GM12878 (cell line): ENCODE data around the gene NBPF1. TPM values are rescaled to one million over a fixed set of nuclear protein-coding genes. Genes with fewer than 3 reads are reported as not detected.
"Not testable (repeated sequence)": the region's sequence is repeated elsewhere in the genome, so short reads cannot be mapped to it uniquely, and the experiment has no call there.

ENCODE experiments used
- ATAC-seq: fragments of 200-7000 bp; cut with Tn5 transposase; 3 replicates; pipeline ENCODE4 v1.9.1; 2020; ENCODE audit warnings: mild to moderate bottlenecking, moderate library complexity
- BruUV-seq: library from RNA; stranded (reverse); fragments of 400-500 nt; replicated peaks from 2 replicates; lab custom pipeline; 2021; lab: Mats Ljungman, UMichigan
- CTCF ChIA-PET: fragments of 300-600 bp; sonication (Branson Sonifier 250); formaldehyde crosslinking; extraction: SDS; loops from one replicate; lab custom pipeline; 2021; ENCODE audit warnings: inconsistent platforms; lab: Yijun Ruan, JAX
- POLR2A ChIA-PET: fragments of 350-600 bp; formaldehyde crosslinking; extraction: SDS; loops from one replicate; lab custom pipeline; 2021; ENCODE audit warnings: inconsistent platforms; lab: Charles Lee
- RAD21 ChIA-PET: fragments of 300-600 bp; sonication (Branson Sonifier 250); formaldehyde crosslinking; loops from one replicate; lab custom pipeline; 2023; ENCODE audit warnings: antibody characterized with exemption; ENCODE audit not compliant: unreplicated experiment; lab: Charles Lee
- SMC1A ChIA-PET: fragments of 300-600 bp; sonication (Branson Sonifier 250); formaldehyde crosslinking; loops from one replicate; lab custom pipeline; 2023; ENCODE audit not compliant: unreplicated experiment, uncharacterized antibody; lab: Charles Lee
- DNase-seq: peaks from one replicate; pipeline ENCODE4 v3.0.0-alpha.2; 2011; ENCODE audit warnings: low read depth, low spot score
- FAIRE-seq: peaks from 3 replicates; lab custom pipeline; 2011; peaks lifted over from hg19 to GRCh38; lab: Jason Lieb, UNC
- H2AFZ ChIP-seq: 2 replicates; pipeline ENCODE4 v1.6.0; 2011; ENCODE audit warnings: low read depth, low read length, control low read depth; ENCODE audit not compliant: control insufficient read depth
- H3K27ac ChIP-seq: 2 replicates; pipeline ENCODE4 v1.5.1; 2011; ENCODE audit warnings: control low read depth; ENCODE audit not compliant: control insufficient read depth, insufficient read depth
- H3K27me3 ChIP-seq, 2 experiments: replicated peaks in 1 of 2; 2 replicates each; pipeline versions ENCODE4 v1.6.0 to v1.6.1; 2011; ENCODE audit warnings: low read length in 1 of 2; ENCODE audit not compliant: control insufficient read depth in 2 of 2, insufficient read depth in 2 of 2
- H3K36me3 ChIP-seq, 2 experiments: 2 replicates each; pipeline ENCODE4 v1.5.1; 2011; ENCODE audit warnings: low read length in 1 of 2; ENCODE audit not compliant: control insufficient read depth in 2 of 2, insufficient read depth in 2 of 2
- H3K4me1 ChIP-seq: 2 replicates; pipeline ENCODE4 v1.6.1; 2011; ENCODE audit warnings: mild to moderate bottlenecking, low read length, moderate library complexity, mixed read lengths; ENCODE audit not compliant: control insufficient read depth, insufficient read depth
- H3K4me2 ChIP-seq: 2 replicates; pipeline ENCODE4 v1.6.0; 2011; ENCODE audit warnings: control low read depth; ENCODE audit not compliant: control insufficient read depth, insufficient read depth
- H3K4me3 ChIP-seq: fragments of 200-600 bp; sonication (generic); 2 replicates; pipeline ENCODE4 v1.5.1; 2016
- H3K79me2 ChIP-seq: 2 replicates; pipeline ENCODE4 v1.6.0; 2011; ENCODE audit warnings: low read length; ENCODE audit not compliant: control insufficient read depth, insufficient read depth
- H3K9ac ChIP-seq: 2 replicates; pipeline ENCODE4 v1.8.0; 2011; ENCODE audit warnings: low read length, control low read depth, mixed read lengths; ENCODE audit not compliant: control insufficient read depth, insufficient read depth
- H3K9me3 ChIP-seq: replicated peaks from 3 replicates; pipeline ENCODE4 v1.5.1; 2011; ENCODE audit warnings: mild to moderate bottlenecking, low read length; ENCODE audit not compliant: control insufficient read depth, insufficient read depth
- H4K20me1 ChIP-seq: 2 replicates; pipeline ENCODE4 v1.6.0; 2011; ENCODE audit not compliant: control insufficient read depth, insufficient read depth
- ATF7 ChIP-seq: fragments of 450-650 bp; IDR thresholded peaks from 2 replicates; pipeline ENCODE4 v1.6.1; 2016; ENCODE audit warnings: low read depth, mild to moderate bottlenecking
- CBX5 ChIP-seq: sonication (generic); IDR thresholded peaks from 2 replicates; pipeline ENCODE4 v1.6.1; 2016; ENCODE audit warnings: low read depth, moderate library complexity, mild to moderate bottlenecking, inconsistent platforms
- GATAD2B ChIP-seq: fragments of 450-650 bp; conservative IDR thresholded peaks from 2 replicates; pipeline ENCODE4 v1.6.1; 2017; ENCODE audit warnings: low read depth, mild to moderate bottlenecking, moderate library complexity
- MYC ChIP-seq: IDR thresholded peaks from 2 replicates; pipeline ENCODE4 v1.6.1; 2011; ENCODE audit warnings: mild to moderate bottlenecking, low read length, moderate library complexity, inconsistent platforms; ENCODE audit not compliant: insufficient read depth, insufficient replicate concordance, insufficient read length, severe bottlenecking
- PAX8 ChIP-seq: fragments of 450-650 bp; IDR thresholded peaks from 2 replicates; pipeline ENCODE4 v1.6.1; 2017; ENCODE audit warnings: mild to moderate bottlenecking, moderate library complexity
- SUPT20H ChIP-seq: IDR thresholded peaks from 2 replicates; pipeline ENCODE4 v1.6.1; 2011; ENCODE audit warnings: low read depth, mild to moderate bottlenecking, low read length, moderate library complexity, borderline replicate concordance; ENCODE audit not compliant: control insufficient read depth
- TBL1XR1 ChIP-seq: IDR thresholded peaks from 2 replicates; pipeline ENCODE4 v1.6.1; 2012; ENCODE audit warnings: low read depth, low read length, improper control_type of control experiment
- YBX1 ChIP-seq: fragments of 450-650 bp; IDR thresholded peaks from 2 replicates; pipeline ENCODE4 v1.6.1; 2016; ENCODE audit warnings: antibody characterized with exemption
- ZNF207 ChIP-seq: fragments of 450-650 bp; IDR thresholded peaks from 2 replicates; pipeline ENCODE4 v1.6.1; 2014; ENCODE audit warnings: antibody characterized with exemption, mild to moderate bottlenecking, borderline replicate concordance
- ZNF217 ChIP-seq: fragments of 450-650 bp; IDR thresholded peaks from 2 replicates; pipeline ENCODE4 v1.6.1; 2017; ENCODE audit warnings: antibody characterized with exemption, mild to moderate bottlenecking
- WGBS: methylation state at CpG from one replicate; pipeline ENCODE4 v1.1.6; 2016; ENCODE audit warnings: low lambda C conversion rate; ENCODE audit not compliant: insufficient replicate concordance, insufficient coverage; ENCODE audit errors: missing lambda C conversion rate; 5-methylcytosine and 5-hydroxymethylcytosine counted together
- in situ Hi-C: fragments of 300-500 bp; cut with MboI; formaldehyde crosslinking; loops from 9 replicates; pipeline ENCODE4 v1.14.3; 2018; ENCODE audit warnings: mixed read lengths
- intact Hi-C: fragments of 100-400 bp; cut with micrococcal nuclease; formaldehyde crosslinking; loops from one replicate; pipeline ENCODE4 v1.14.2; 2022; ENCODE audit not compliant: unreplicated experiment
- polyA plus RNA-seq, 11 experiments: library from polyadenylated mRNA; depleted of rRNA in 4 of 11; unstranded in 6 of 11; stranded (reverse) in 5 of 11; fragments of >200 nt; fragmentation: Nextera tagmentation in 4 of 11; fragmentation: Illumina TruSeq in 1 of 11; extraction: Ambion mirVana in 4 of 11; extraction: Trizol in 1 of 11; gene quantifications; 1 replicate in 1 of 11; 2 replicates in 10 of 11; pipeline versions ENCODE4 v1.2.1 to v1.2.3, GENCODE V29; 2011 to 2016; ENCODE audit warnings: inconsistent platforms in 2 of 11, missing spikeins in 2 of 11, low read depth in 1 of 11
- total RNA-seq, 4 experiments: library from RNA; depleted of rRNA in 3 of 4; stranded (reverse); fragments of >200 nt in 3 of 4; fragmentation: Illumina TruSeq in 1 of 4; extraction: Trizol in 1 of 4; gene quantifications; 2 replicates each; pipeline versions ENCODE4 v1.2.1 to v1.2.3, GENCODE V29; 2013 to 2021
- TF ChIP-seq, protein P1 (sequence below): fragments of 450-650 bp; formaldehyde crosslinking; IDR thresholded peaks from 2 replicates; pipeline ENCODE4 v1.4.0; 2022; ENCODE audit warnings: mild to moderate bottlenecking, moderate library complexity
- TF ChIP-seq, protein P2 (sequence below): fragments of 450-650 bp; IDR thresholded peaks from 2 replicates; pipeline ENCODE4 v1.6.1; 2017; ENCODE audit warnings: mild to moderate bottlenecking

Gene NBPF1
- total and polyA plus RNA-seq, 10 of the 15 experiments (the other 5 are each of a cell fraction or from before 2014, with no cell fraction given) = 0.20 to 3.4 (median 0.71) TPM

DNA sequence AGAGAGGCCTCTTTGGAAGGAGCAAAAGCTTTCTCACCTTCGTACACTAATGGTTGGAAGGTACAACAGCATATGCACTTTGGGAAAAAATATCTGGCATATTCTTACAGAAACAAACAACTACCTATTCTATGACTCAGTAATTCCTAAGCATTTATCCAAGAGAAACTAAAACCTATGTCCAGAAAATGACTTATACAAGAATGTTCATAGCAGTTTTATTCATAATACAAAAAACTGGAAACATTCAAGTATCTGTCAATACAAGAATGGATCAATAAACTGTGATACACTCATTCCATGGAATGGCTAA is 8.2 kb downstream of the NBPF1 start:
- TF ChIP-seq, protein P1, sequence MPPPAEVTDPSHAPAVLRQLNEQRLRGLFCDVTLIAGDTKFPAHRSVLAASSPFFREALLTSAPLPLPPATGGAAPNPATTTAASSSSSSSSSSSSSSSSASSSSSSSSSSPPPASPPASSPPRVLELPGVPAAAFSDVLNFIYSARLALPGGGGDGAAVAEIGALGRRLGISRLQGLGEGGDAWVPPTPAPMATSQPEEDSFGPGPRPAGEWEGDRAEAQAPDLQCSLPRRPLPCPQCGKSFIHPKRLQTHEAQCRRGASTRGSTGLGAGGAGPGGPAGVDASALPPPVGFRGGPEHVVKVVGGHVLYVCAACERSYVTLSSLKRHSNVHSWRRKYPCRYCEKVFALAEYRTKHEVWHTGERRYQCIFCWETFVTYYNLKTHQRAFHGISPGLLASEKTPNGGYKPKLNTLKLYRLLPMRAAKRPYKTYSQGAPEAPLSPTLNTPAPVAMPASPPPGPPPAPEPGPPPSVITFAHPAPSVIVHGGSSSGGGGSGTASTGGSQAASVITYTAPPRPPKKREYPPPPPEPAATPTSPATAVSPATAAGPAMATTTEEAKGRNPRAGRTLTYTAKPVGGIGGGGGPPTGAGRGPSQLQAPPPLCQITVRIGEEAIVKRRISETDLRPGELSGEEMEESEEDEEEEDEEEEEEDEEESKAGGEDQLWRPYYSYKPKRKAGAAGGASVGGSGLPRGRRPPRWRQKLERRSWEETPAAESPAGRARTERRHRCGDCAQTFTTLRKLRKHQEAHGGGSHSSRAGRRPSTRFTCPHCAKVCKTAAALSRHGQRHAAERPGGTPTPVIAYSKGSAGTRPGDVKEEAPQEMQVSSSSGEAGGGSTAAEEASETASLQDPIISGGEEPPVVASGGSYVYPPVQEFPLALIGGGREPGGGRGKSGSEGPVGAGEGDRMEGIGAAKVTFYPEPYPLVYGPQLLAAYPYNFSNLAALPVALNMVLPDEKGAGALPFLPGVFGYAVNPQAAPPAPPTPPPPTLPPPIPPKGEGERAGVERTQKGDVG = no peak
- TF ChIP-seq, protein P2, sequence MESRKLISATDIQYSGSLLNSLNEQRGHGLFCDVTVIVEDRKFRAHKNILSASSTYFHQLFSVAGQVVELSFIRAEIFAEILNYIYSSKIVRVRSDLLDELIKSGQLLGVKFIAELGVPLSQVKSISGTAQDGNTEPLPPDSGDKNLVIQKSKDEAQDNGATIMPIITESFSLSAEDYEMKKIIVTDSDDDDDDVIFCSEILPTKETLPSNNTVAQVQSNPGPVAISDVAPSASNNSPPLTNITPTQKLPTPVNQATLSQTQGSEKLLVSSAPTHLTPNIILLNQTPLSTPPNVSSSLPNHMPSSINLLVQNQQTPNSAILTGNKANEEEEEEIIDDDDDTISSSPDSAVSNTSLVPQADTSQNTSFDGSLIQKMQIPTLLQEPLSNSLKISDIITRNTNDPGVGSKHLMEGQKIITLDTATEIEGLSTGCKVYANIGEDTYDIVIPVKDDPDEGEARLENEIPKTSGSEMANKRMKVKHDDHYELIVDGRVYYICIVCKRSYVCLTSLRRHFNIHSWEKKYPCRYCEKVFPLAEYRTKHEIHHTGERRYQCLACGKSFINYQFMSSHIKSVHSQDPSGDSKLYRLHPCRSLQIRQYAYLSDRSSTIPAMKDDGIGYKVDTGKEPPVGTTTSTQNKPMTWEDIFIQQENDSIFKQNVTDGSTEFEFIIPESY = no peak
- TF ChIP-seq SUPT20H (no peak), ZNF217 (no peak), PAX8 (no peak), TBL1XR1 (no peak), MYC (no peak), ZNF207 (no peak), YBX1 (no peak), CBX5 (no peak), GATAD2B (no peak), ATF7 (no peak)
- BruUV-seq = no TSS peak
- ATAC-seq = no peak
- SMC1A ChIA-PET = no interaction called here
- intact Hi-C loops = no loop called here
- H4K20me1 ChIP-seq = no peaks in the 10 kb centered on the region
- in situ Hi-C loops = no loop called here
- H3K9ac ChIP-seq = no peak overlapping the region
- CTCF ChIA-PET = no interaction called here
- no peaks in the 10 kb centered on the region for H3K27me3 ChIP-seq
- H3K79me2 ChIP-seq = no peaks in the 10 kb centered on the region
- POLR2A ChIA-PET = no interaction called here
- no peaks in the 10 kb centered on the region for H3K36me3 ChIP-seq
- no peak overlapping the region for H3K4me3 ChIP-seq
- H3K9me3 ChIP-seq = no peaks in the 10 kb centered on the region
- DNase-seq = no peak
- no peak overlapping the region for H2AFZ ChIP-seq
- no peaks in the 10 kb centered on the region for H3K4me1 ChIP-seq
- RAD21 ChIA-PET = no interaction called here
- WGBS = 0% methylated on average over 1 of the region's 1 CpG
- H3K4me2 ChIP-seq = no peak overlapping the region
- FAIRE-seq = no peak
- no peak overlapping the region for H3K27ac ChIP-seq

DNA sequence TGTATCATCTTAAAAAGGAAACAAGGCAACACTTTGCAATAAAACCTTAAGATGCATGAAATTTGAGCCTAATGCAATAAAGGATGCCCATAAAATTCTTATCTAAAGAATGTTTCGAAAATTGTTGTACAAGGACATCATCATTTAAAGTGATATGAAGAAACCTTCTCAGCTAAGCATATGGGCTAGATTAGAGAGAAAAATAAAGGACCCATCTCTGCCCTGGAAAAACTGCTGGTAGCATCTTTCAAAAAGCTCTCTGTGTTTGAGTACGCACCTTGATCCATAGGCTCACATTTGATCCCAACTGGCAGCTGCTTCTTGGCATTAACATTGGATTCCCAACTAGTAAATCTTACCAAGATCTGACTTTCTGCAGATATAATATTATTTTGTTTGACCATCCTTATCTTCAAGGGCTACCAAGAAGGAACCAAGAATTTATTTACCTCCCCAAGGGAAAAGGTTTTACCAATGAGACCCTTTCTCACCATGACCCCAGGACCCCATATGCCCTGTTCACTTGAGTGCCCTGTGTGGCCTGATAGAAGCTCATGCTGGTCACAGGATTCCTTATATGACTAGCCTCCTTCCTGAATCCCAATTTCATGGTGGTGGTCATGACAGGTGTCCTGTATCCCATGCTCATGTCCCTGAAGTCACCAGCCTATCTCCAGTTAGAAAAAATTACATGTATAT is 8.7 kb downstream of the NBPF1 start:
- ATAC-seq, SMC1A ChIA-PET, in situ Hi-C loops: not testable (repeated sequence)

More for the DNA sequence above, 8.7 kb downstream of the NBPF1 start:
- H3K4me3 ChIP-seq, H3K27me3 ChIP-seq, H3K9ac ChIP-seq, BruUV-seq, H4K20me1 ChIP-seq, H3K9me3 ChIP-seq, H3K4me2 ChIP-seq, H3K27ac ChIP-seq, POLR2A ChIA-PET, intact Hi-C loops, DNase-seq, H3K4me1 ChIP-seq, H3K36me3 ChIP-seq, RAD21 ChIA-PET, H3K79me2 ChIP-seq, FAIRE-seq, H2AFZ ChIP-seq: not testable (repeated sequence)
- WGBS = 13% methylated on average over 1 of the region's 2 CpGs
- CTCF ChIA-PET = interaction anchor here (1.9 kb wide), 1 partner anchor 16 kb away, joined by 8 read pairs; no protein-coding TSS in a partner anchor
